ENCODE results near the gene CNDP2. TPM values are rescaled to one million over a fixed set of nuclear protein-coding genes. Genes with fewer than 3 reads are reported as not detected.
A peak's percentile ranks its signal among the peaks of the same experiment; 100 is the strongest.

The CNDP2 gene
- total RNA-seq, 1 experiment from 2014 or later: 310 TPM

- no peak overlapping the region for H3K4me3 ChIP-seq (ENCODE audit: low read depth in 2 of 2, low read length in 2 of 2)
- peaks cover 13% of the 10 kb centered on the region; the same call in 1 of the 2 replicates for H3K36me3 ChIP-seq (ENCODE audit: control insufficient read depth, insufficient read depth, low read length)
- in situ Hi-C loops (cut with HindIII; ENCODE audit: low pct_unique_long_range_greater_than_20kb, low sequenced_read_pairs): no loop called here
- H3K4me1 ChIP-seq (ENCODE audit: control insufficient read depth, insufficient read depth, low read length): 0 out of 2 replicates have a peak, but pooled peaks cover 4% of the 10 kb centered on the region
- no TSS peak for BruUV-seq (replicated peaks)
- no peak for TF ChIP-seq SIN3A (IDR thresholded peaks at IDR 0.05; ENCODE audit: borderline replicate concordance, insufficient read depth, low read depth, low read length)
- no peak for TF ChIP-seq CTCF (IDR thresholded peaks at IDR 0.05)
- no peak for TF ChIP-seq REST (IDR thresholded peaks at IDR 0.05; ENCODE audit: insufficient read depth in 1 of 2, low read depth in 2 of 2, low read length in 1 of 2)
- no peak for TF ChIP-seq TCF7L2 (IDR thresholded peaks at IDR 0.05; ENCODE audit: low read depth, low read length)
- TF ChIP-seq POLR2AphosphoS5 (IDR thresholded peaks at IDR 0.05; ENCODE audit: low read depth, low read length): no peak
- ATAC-seq: peak; percentile 20
- ChIA-PET POLR2A (no interaction called here), CTCF (no interaction called here)
- no peaks in the 10 kb centered on the region for H3K27me3 ChIP-seq (ENCODE audit: control insufficient read depth, insufficient read depth, low read length)
- no peaks in the 10 kb centered on the region for H3K9me3 ChIP-seq (ENCODE audit: control insufficient read depth, insufficient read depth, low read depth, low read length)
- H3K27ac ChIP-seq (ENCODE audit: low read length): no peak overlapping the region
- intact Hi-C loops (cut with micrococcal nuclease; ENCODE audit: unreplicated experiment): no loop called here
- DNase-seq (ENCODE audit: low read depth, low spot score): no peak
Measured at GRCh38 chr18:74511823-74512222, 15.7 kb downstream of the CNDP2 start.

GRCh38 chr18:74512321-74513053 lies 16.3 kb downstream of the CNDP2 start:
- H3K27me3 ChIP-seq (ENCODE audit: control insufficient read depth, insufficient read depth, low read length): no peaks in the 10 kb centered on the region
- no TSS peak for BruUV-seq (replicated peaks)
- no peaks in the 10 kb centered on the region for H3K9me3 ChIP-seq (ENCODE audit: control insufficient read depth, insufficient read depth, low read depth, low read length)
- in situ Hi-C loops (cut with HindIII; ENCODE audit: low pct_unique_long_range_greater_than_20kb, low sequenced_read_pairs): no loop called here
- CTCF ChIA-PET: no interaction called here
- DNase-seq (ENCODE audit: low read depth, low spot score) (no peak), ATAC-seq (no peak)
- H3K36me3 ChIP-seq (ENCODE audit: control insufficient read depth, insufficient read depth, low read length): peaks cover 13% of the 10 kb centered on the region; the same call in 1 of the 2 replicates
- POLR2A ChIA-PET: no interaction called here
- H3K27ac ChIP-seq (ENCODE audit: low read length): no peak overlapping the region
- TF ChIP-seq CTCF (IDR thresholded peaks at IDR 0.05): no peak
- no peak for TF ChIP-seq REST (IDR thresholded peaks at IDR 0.05; ENCODE audit: insufficient read depth in 1 of 2, low read depth in 2 of 2, low read length in 1 of 2)
- TF ChIP-seq POLR2AphosphoS5 (IDR thresholded peaks at IDR 0.05; ENCODE audit: low read depth, low read length): no peak
- intact Hi-C loops (cut with micrococcal nuclease; ENCODE audit: unreplicated experiment): no loop called here
- 0 out of 2 replicates have a peak, but pooled peaks cover 4% of the 10 kb centered on the region for H3K4me1 ChIP-seq (ENCODE audit: control insufficient read depth, insufficient read depth, low read length)
- H3K4me3 ChIP-seq (ENCODE audit: low read depth in 2 of 2, low read length in 2 of 2): no peak overlapping the region

Measured in Panc1 (cell line).